ENCODE measurements around the gene PSMA7.
"Not testable (repeated sequence)": the region's sequence is repeated elsewhere in the genome, so short reads cannot be mapped to it uniquely, and the experiment has no call there.

PSMA7 gene

DNA sequence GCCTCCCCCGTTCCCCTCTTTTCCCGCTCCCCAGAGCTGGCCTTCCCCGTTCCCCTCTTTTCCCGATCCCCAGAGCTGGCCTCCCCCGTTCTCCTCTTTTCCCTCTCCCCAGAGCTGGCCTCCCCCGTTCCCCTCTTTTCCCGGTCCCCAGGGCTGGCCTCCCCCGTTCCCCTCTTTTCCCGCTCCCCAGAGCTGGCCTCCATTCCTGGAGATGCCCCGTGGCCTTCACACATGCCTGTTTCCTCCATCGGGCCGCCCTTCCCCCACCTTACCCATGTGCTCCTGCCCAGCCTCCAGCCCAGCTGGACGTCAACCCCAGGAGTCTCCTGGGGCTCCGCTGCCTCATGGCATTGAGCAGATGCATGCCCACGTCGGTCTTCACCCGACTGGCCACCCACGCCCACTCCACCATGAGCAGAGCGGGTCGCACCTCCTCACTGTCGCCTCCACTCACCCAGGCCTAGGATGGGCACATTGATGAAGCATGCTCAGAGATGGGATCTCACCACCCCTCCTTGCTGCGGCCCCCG is 8.7 kb upstream of the PSMA7 start:
- DNase-seq = no peak

- DNase-seq = no peak
Measured at GRCh38 chr20:62151225-62151624, 8.0 kb upstream of the PSMA7 start.

- no peak for DNase-seq
Measured at GRCh38 chr20:62150310-62150575, 7.0 kb upstream of the PSMA7 start.

DNA sequence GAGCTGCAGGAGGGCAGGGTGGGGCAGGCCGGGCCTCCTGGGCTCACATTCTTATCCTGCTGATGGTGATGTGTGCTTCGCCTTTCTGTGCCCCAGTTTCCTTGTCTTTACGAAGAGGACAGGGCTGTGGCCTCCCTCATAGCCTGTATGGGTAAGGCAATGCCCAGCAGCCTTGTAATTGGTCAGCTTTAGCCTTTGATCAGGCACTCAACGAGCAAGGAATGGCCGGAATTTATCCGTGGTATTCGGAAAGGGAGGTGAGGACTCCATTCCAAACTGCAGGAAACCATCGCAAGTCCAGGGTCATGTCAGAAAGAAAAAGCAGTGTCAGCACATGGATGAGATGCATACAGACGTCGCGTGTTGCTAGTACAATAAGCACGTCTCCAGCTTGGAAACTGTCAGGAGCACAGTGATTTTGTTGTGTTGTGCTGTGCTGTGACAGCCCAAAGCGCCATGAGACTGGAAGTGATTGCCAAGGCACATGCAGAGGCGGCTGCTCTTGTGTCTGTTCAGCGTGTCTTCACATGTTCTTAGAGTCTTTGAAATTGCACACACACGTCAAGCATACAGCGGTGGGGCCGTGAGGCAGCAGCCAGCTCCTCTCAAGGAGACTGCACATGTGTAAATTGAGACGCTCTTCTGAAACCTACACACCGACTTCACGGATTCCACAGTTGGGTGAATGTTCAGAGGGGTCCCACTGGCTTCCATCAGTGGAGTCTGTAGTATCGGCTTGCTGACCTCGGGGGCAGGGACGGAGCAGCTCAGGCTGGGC is 6.5 kb upstream of the PSMA7 start:
- no peak for DNase-seq

- DNase-seq = no peak
Measured at GRCh38 chr20:62148908-62149314, 5.7 kb upstream of the PSMA7 start.

GRCh38 chr20:62148383-62148782 is 5.2 kb upstream of the PSMA7 start:
- not testable (repeated sequence) for DNase-seq

DNA sequence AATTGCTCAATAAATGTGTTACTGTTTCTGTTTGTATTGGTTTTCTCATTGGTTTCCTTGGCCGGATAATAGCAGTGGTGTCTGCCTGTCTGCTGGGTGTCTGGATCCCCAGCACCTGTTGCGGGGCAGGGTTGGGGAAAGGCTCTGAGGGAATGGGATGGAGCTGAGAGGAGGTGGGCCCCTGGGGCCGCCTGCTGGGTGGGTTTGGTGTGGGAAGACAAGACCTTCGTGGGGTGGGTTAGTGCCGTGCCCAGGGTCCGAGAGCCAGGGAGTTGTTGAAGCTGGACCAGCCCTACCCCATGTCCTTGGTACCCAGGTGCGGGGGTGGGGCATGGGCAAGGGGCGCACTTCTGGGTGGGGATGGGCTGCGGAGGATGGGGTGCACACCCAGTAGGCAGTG is 4.3 kb upstream of the PSMA7 start:
- DNase-seq = no peak

DNA sequence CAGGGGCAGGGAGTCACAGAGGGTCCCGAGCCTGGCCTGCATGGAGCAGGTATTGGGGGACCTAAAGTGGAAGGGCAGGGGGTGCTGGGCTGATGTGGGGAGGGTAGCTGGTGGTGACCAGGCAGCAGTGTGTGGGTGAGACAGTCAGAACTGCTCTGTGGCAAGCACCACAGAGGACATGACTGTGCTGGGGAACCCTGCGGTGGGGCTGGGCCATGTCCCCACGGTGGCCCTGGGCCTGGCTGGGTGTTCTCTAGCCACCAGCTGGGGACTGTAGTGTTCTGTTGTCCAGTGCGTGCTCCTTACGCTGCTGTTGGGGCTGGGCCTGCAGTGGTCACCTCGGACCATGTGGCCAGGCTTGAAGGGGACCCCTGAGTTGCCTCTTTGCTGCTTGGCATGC is 3.9 kb upstream of the PSMA7 start:
- DNase-seq = no peak

DNA sequence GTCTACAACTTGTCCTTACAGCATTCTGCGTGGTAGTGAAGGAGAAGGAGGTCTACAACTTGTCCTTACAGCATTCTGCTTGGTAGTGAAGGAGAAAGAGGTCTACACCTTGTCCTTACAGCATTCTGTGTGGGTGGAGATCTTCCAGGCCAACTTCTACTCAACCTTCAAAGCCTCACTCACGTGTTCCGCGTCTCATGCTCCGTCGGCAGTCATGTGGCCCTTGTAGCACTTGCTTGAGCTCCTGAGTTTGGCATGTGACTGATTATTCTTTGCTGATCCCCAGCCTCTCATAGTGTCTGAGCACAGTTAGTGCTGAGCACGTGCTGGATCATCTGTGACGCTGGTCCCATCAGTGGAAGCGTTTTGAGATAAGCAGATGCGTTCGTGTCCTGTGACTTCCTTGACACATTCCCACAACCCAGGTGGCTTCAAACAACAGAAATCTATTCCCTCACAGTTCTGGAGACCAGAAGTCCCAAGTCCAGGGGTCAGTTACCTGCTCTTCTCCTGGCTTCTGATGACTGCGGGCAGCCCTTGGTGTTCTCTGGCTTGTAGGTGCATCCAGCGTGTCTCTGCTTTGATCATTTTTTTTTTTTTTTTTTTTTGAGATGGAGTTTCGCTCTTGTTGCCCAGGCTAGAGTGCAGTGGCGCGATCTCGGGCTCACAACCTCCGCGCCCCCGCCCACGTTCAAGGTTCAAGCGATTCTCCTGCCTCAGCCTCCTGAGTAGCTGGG is 3.0 kb upstream of the PSMA7 start:
- DNase-seq = no peak

GRCh38 chr20:62145688-62146018 is 2.5 kb upstream of the PSMA7 start:
- DNase-seq = no peak

DNA sequence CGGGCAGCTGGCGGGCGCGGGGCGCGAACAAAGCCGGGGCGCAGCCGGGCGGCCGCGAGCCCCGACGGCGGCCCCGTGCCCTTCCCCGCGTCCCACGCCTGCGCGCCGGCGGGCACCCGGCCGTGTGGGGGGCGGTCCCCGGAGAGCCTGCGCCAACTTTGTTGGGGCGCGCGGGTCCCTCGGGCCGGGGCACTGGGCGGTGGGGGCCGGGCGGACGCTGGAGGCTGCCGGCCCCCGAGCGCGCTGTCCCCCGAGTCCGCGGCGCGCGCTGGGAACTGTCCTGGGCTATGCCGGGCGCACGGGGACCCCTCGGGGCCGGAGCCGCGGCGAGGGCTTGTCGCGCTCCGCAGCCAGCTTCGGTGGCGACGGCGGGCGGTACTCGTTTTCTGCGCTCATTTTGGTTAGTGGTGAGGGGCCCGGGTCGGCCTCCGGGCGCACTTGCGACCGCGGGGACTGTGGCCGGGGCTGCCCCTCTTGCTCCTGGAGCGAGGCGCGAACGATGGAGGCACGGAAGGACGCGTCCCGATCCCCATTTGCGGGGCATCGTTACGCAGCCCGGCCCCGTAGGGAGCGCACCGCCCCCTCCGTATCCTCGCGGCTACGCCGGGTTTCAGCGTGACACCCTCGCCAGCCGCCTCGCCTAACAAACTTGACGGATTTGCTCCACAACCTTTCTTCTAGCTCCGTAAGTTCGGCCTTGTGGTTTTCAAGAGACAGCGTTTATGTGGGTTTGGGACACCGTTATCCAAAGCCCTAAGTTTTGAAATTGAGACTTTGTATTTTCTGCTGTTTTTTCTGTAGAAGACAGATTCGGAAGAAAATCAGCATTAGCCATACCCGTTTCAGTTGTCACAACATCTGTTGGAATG is 997 bp upstream of the PSMA7 start:
- peak in 1 of 2 experiments; percentile 57 for DNase-seq

GRCh38 chr20:62142252-62143080 is 728 bp downstream of the PSMA7 start:
- no peak for DNase-seq

GRCh38 chr20:62141397-62142251 is 1.6 kb downstream of the PSMA7 start:
- DNase-seq = no peak

DNA sequence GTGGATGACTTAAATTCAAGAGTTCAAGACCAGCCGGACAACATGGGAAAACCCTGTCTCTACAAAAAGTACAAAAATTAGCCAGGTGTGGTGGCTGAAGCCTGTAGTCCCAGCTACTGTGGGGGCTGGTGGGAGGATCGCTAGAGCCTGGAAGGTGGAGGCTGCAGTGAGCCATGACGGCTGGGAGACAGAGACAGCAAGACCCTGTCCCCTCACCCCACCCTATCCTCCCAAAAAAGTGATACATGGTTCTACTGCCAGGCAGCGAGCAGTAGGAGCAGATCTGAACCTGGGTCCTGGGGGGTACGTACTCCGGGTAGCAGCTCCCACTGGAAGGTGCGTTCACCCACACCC is 2.2 kb downstream of the PSMA7 start:
- DNase-seq = no peak

- DNase-seq = no peak
Measured at GRCh38 chr20:62139636-62140035, 3.6 kb downstream of the PSMA7 start.

DNA sequence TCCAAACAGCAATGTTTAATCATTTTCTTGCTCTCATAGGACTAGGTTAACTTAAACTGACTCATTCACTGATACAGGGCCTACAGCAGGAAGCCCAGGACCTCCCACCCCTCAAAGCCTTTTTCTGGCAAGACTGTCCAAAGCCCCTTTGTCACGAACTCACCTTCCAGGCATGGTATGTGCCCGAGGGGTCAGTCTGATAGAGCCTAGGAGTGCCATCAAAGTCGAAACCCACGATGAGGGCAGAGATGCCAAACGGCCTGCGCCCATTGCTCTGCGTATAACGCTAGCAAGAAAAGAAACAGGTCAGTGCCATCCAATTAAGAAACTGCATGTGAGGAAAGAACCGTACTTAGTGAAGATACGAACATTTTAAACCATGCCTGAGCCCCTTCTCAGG is 4.3 kb downstream of the PSMA7 start:
- no peak for DNase-seq

- no peak for DNase-seq
Measured at GRCh38 chr20:62138204-62138543, 5.0 kb downstream of the PSMA7 start.

DNA sequence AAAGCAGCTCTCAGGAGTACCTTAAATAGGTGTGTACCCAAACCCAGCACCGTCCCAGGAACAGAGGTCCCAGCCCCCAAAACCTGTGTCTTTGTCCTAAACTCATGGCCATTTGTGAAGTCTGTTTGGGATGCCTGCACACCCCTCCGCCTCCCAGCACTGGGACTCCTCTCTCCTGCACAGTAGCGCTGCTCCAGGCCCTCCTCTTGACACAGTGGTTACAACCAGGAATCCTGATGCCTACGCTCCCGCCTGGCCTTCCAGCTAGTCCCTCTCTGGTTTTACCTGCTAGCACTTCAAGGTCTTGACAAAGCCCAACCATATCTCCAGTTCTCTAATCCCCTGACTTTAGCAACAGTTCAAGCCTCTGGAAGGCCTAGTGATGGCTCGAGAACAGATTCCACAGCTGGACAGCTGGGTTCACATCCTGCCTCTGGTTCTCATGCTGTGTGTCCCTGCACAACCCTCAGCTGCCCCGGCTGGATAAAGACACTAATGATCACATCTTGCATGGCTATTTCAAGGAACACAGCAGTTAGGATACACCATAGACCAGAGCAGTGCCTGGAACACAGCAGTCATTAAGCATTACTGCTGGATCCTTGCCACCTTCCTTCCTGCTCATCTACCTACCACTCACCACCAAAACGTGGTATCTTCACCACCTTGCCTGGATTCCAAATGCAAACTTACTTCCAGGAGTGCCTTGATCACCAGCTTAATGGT is 5.6 kb downstream of the PSMA7 start:
- no peak for DNase-seq

GRCh38 chr20:62137092-62137384 is 6.2 kb downstream of the PSMA7 start:
- DNase-seq = no peak

DNA sequence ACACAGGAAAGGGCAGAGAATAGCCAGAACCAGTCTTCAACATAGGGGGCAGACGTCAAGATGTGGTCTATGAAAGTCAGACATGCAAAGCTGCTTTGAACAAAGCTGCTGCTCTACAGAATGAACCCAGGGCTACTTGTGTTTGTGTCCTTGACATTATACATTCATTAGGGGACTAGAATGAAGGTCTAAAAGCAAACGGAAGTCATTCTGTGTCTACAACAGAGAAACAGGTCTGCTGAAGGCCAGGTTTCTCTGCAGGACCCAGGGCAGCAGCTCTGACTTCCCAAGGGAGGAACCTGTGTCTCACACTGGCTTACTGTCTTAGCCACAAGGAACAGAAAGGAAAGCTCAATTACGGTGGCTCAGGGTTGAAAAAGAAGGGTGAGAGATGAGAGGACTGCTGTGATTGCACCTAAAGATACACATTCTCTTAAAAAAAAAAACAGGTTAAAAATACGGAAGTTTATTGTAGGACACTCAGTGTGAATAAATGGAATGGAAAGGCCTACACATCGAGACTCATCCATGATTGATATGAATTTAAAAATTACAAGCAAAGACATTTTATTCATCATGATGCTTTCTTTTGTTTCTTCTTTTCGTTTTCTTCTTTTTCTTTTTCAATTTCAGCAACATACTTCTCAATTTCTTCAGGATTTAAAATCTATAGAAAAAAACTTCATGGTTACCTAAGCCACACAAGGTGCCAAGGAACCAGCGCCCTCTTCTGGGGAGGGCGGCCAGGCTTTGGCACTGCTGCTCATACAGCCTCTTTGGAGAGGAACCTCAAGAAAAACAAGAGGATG is 6.7 kb downstream of the PSMA7 start:
- DNase-seq = peak; percentile 49 to 73

Data from SW 1271 (cell line).